Middle frontal gyrus (tissue), 1 donor: Measurements from ENCODE around the gene MGAT4A.
"Not testable (repeated sequence)": the region's sequence is repeated elsewhere in the genome, so short reads cannot be mapped to it uniquely, and the experiment has no call there.

ENCODE experiments used
- DNase-seq: peaks from one replicate; pipeline ENCODE4 v3.0.0-alpha.2; 2015; ENCODE audit warnings: low spot score; ENCODE audit errors: extremely low spot score

MGAT4A gene

DNA sequence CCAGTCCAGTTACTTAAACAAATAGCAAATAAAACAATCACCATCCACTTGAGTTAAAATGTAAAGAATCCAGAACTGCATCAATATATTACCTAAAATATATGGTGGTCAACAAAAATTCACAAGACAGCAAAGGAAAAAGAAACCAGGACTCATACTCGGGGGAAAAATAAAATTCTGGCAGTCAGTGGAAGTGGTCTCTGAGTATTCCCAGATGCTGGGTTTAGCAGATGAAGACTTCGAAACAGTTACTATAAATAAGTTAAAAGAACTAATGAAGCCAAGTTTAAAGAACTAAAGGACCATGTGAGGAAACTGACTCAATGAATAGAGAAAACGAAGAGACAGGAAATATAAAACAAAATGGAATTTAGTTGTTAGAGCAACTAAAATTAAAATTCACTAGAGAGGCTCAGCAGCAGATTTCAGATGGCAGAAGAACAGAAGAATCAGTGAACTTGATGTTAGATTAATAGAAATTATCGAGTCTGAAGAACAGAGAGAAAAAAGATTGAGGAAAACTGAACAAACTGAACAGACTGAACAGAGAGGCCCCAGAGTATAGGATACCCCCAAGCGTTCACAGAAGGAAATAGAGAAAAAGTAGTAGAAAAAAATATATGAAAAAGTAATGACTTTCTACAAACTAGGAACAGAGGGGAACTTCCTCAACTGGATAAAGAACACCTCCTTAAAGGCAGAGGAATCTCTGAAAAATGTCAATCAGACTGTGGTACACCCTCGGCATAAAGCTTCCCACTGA, 27.9 kb downstream of the MGAT4A start:
- DNase-seq = no peak

DNA sequence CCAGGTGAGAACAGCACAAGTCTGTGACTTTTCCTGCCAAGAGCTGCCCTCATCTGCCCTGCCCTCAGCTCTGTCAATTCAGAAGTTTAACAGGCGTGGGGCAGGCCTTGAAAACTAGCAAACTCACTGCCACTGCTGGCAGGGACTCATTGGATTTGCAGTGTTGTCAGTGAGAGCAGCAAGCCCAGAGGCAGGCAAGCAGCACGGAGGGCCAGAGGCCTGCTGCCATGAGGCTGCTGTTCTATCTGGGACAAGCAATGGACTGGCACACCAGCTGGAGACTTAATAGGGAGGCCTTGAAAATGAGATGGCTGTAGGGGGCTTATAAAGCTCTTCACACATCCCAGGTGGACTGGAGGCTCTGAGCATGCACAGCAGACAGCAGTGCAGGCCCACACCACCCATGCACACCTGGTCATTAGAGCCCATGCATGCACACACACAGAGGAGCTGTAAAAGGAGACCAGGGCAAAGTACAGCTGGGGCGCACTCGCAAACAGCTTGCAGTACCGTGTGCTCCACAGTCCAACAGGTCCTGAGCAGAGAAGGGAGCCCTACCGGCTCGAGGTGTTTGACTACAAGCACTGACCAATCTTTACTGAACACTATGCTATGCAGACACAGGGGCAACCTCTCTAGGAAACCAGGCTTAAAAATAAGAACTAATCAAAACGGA, 28.7 kb downstream of the MGAT4A start:
- no peak for DNase-seq

DNA sequence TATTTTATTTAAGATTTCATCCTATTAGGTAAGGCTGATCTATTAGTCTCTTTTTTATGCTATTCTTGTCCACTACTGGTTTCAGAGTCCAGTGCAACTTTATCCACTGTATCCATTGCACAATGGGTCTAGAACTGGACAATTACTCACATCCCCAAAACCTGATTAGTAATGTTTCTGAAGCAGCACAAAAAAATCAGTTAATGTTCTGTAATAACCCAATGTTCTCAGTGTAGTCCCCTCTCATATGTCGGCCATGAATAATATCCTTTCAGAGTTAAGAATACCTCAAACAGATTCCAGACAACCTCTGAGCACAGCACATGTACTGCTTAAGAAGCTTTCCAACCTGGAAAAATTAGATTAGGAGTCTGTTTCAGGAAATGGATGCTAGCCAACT, 29.7 kb downstream of the MGAT4A start:
- no peak for DNase-seq

DNA sequence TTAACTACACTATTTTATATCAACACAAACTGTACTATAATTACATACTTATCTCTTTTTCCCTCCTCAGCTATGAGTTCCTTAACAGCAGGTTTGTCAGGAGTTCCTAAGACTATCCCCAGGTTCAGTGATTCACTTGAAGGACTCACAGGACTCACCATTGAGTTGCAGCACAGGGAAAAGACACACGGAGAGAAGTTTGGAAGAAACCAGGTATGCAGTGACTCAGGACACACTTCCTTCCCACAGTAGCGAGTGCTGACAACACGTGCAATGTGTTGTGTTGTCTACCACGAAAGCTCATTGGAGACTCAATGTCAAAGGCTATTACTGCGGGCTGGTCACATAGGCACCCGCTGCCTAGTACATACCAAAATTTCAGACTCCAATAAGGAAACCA, 32.0 kb downstream of the MGAT4A start:
- no peak for DNase-seq

DNA sequence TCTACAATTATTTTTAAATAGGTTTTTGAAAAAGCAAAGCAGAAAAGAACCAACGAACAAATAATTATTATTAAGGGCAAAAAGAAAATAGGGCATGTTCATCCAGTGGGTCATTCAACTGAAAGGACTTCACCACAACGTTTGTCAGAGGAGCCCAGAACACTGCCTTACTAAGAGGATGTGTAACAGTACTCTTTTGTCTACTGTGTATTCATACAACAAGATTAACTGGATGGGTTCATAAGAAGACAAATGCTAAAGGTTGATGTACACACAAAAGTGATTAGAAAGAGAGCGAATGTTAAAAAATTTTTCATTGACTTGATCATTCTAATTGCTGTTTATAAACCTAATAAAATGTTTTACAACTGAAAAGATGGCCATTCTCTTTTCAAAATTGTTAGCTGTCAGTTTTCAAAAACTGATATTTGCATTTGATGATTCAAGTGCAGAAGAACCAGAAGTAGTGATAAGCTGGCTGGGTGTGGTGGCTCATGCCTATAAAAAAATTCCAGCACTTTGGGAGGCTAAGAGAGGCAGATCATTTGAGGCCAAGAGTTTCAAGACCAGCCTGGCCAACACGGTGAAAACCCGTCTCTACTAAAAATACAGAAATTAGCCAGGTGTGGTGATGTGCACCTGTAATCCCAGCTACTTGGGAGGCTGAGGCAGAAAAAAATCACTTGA, 33.1 kb downstream of the MGAT4A start:
- DNase-seq = no peak

DNA sequence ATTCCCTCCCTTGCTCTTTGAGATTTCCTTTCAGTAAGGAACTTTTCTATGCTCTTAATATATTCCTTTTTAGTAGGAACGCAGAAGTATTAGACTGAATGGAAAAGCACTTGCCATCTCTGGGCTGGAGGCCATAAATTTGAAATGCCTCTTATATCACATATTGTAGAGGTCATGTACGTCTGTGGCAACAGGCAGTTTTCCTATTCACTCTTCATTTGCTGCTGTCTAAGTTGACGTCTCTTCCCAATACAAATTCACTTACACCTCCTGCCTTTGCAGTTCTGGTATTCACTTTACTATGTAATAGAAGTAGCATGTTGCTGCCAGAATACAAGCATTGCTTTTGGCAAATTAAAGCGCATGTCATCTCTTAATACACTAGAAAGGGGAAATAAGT, 34.7 kb downstream of the MGAT4A start:
- DNase-seq = no peak

DNA sequence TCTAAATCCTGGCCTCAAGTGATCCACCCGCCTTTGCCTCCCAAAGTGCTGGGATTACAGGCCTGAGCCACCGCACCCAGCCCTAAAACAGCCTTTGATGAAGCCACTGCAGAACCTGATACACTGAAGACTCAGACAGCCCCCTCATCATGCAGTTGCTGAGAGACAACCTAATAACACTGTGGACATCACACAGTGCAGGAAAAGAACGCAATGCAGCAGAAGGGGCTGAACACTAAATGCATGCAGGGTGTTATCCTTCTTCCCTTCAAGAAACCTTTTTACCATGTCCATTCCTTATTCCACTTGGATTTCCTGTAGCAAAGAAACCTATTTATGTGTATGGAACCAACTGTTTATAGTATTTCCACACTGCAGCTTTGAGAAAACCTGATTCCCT, 35.7 kb downstream of the MGAT4A start:
- no peak for DNase-seq

DNA sequence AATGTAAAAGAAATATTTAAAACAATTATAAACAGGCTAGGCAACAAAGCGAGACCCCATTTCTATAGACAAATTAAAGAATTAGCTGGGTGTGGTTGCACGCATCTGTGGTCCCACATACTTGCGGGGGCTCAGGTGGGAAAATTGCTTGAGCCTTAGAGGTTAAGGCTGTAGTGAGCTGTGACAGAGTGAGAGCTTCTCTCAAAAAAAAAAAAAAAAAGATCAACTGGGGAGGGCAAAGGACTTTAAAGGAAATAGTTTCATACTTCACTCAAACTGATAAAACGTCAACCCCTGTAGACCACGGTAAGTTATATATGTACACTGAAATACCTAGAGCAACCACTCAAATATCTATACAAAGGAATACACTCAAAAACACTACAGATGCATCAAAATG, 37.5 kb downstream of the MGAT4A start:
- no peak for DNase-seq

DNA sequence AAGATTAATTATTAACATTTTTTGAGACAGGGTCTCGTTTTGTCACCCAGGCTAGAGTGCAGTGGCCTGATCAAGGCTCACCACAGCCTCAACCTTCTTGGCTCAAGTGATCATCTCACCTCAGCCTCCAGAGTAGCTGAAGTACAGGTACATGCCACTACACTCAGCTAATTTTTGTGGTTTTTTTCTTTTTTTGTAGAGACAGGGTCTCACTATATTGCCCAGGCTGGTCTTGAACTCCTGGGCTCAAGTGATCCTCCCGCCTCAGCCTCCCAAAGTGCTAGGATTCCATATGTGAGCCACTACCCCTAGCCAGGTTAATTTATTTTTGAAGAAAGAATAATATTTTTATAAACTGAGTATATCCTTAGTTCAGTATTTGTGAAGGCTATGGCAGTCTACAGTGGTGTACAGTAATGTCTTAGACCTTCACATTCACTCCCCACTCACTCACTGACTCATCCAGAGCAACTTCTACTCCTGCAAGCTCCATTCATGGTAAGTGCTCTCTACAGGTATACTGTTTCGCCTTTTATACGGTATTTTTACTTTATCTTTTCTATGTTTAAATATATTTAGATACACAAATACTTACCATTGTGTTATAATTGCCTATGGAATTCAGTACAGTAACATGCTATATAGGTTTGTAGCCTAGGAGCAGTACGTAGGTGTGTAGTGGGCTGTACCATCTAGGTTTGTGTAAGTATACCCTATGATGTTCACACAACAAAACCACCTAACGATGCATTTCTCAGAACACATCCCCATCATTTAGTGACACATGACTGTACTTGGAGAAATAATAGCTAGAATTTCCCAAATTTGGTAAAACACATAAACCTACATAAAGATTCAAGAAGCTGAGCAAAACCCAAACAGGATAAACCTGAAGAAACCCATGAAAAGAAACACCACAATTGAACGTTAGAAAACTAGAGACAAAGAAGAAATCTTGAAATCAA, 38.6 kb downstream of the MGAT4A start:
- DNase-seq = no peak

DNA sequence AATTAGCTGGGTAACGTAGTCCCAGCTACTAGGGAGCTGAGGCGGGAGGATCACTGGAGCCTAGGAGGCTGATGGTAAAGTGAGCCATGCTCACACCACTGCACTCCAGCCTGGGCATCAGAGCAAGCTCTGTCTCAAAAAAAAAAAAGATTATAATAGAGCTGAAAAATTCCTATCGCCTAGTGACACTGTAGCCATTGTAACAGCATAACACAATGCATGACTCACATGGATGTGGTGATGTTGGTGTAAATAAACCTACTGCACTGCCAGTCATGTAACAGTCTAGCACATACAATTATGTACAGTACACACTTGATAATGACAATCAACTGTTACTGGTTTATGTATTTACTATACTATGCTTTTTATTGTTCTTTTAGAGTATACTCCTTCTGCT, 39.6 kb downstream of the MGAT4A start:
- no peak for DNase-seq

DNA sequence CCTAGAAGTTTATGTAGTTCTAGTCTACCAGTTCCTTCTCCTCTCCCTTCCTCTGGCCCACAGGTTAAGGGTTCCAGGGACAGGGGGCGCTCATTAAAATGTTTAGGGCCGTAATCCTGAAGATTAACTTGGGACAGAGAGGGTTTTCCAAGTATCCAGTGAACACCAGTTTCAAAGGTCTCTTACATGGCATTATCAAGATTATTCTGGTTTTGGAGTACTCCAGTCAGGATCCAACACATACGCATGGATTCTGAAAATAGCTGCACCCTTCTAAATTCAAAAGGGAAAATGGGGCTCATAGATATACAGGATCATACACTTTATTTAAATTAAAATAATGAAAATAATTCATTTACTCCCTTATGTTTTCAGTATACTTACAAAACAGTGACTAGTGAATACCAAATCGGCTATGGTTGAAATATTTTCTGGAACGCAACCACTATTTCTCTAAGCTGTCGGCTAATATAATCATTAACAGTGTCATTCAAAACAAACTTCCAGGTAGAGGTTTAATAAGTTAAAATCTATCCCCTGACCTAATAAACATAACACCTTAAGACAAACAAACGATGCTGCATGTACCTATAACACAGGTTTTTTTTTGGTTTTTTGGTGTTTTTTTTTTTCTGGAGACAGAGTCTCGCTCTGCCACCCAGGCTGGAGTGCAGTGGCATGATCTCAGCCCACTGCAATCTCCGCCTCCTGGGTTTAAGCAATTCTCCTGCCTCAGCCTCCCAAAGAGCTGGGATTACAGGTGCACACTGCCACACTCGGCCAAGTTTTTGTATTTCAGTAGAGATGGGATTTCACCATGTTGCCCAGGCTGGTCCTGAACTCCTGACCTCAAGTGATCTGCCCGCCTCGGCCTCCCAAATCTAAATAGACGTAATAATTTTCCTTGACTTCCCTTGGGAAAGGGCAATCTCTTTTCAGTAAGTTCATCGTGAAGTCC, 44.7 kb downstream of the MGAT4A start:
- DNase-seq = no peak

DNA sequence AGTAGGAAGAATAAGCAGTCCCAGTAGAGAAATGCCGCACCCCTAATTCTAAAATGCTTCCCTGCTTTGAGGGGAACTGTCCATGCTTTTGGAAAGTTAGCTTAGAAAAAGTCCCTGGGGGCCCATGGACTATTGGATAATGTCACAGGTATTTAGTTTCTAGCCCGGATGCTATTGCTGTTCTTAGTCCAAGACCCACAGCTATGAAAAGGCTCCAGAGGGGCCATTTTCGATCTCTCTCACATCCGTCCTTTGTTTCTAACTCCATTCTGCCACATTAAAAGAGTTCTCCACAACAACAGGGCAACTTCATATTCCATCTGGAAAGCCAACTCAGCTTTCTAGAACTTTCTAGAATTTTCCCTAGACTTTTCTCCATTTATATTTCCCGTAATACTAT, 47.2 kb downstream of the MGAT4A start:
- DNase-seq = no peak

DNA sequence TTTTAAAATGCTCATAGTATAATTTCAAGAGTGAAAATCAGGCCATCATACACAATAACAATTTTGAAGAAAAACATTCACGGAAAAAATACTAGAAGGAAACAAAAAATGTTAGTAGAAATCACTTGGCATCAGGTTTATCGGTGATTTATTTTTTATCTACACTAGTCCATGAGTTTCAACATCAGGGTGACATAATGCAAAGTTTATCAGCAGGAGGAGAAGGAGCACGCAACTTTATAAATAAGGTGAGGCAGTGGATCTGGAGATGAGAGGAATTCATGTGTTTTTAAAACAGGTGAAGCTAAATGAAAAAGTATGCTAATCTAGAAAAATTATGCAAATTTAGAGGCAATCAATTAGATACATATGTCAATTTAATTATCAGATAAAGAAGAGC, 54.2 kb downstream of the MGAT4A start:
- no peak for DNase-seq

DNA sequence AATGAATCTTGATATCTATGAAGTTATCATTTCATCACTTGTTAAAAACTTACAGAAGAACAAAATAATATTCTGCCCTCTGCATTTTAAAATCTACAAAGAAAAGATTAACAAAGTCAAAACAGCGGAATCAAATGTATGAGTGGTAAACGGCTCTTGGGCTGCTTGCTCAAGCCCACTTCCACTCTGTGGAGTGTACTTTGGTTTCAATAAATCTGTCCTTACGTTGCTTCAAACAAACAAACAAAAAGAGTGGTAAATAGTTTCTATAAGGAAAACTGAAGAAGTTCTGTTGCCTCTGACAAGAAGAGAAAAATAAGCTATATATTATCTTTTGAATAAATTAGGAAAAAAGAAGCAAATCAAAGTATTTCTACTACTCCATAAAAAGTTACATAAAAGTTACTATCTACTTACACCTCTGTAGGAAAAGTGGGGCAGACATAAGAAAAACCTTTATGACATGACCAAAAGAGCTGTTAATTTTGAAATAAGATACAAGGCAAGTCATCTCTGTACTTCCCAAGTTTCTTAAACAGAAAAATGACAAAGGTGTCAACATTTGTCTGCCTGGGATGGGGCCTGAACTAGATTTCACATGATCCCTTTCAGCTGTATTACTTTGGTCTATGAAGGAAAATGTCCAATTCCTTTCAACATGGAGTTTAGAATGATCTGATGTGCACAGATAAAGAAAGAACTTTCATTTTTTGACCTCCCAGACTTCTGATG, 56.5 kb downstream of the MGAT4A start:
- no peak for DNase-seq

DNA sequence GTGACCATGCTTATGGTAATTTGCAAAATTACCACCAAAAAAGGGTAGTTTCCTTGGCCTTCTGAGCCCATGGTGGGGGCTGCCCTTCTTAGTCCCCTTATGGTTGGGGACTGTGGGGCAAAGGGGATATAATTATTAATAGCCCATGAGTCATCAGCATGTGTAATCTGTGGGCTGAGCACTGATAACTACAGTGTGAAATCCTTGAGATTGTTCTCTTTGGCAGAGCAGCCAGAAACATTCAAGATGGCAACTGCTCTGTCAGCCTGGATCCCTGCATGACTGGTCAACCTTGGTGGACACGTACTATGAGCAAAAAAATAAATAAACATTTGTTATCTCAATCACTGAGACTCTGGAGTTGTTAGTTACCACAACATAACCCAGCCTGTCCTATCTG, 61.3 kb downstream of the MGAT4A start:
- DNase-seq = no peak

DNA sequence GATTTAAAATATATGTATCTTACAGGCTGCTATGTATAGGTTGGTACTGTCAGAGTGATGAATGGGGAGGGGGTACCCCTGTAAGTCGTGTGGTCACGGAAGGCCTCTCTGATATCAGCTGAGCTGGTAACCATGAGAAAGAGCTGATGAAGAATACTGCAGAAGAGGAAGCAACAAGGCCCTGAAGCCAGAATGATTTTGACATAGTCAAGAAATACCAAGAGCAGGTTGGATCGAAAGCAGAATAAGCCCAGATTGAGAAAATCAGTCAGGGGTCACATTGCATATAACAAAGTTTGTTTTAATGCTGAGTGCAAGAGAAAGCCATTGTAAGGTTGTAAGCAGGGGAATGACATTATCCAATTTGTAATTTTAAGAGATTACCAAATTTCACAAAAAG, 65.3 kb downstream of the MGAT4A start:
- DNase-seq = no peak

DNA sequence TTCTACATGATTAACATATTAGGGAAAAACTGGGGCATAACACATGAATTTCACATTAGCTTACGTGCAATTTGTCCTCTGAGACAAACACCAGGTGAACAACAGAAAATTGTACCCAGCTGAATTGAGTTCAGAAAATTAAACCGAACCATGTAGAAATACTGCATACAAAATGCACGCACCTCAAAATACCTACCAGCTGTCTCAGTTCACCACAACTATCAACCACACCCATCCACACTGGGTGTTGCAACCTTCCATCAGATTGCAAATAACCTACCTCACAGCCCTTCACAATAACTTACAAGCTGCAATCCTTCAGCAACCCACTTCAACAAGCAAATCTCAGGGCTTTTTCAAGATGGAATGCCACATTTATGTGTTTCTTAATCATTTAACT, 66.6 kb downstream of the MGAT4A start:
- no peak for DNase-seq

DNA sequence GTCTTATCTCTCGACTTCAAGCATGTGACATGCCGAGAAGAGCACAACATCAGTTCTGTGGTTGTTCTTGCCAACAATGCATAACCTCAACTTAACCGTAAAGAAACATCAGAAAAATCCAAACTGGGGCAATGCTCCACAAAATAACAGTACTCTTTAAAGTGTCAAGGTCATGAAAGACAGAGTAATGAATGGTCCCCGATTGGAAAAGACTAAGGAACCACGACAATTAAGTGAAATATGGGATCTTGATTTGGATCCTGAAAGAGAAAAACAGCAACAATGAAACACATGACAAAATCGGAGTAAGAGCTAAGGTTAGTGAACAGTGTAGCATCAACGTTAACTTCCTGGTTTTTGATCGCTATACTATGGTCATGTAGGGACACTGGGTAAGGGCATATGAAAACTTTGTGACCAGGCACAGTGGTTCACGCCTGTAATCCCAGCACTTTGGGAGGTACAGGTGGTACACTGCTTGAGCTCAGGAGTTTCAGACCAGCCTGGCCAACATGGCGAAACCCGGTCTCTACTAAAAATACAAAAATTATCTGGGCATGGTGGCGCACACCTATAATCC, 67.3 kb downstream of the MGAT4A start:
- no peak for DNase-seq

DNA sequence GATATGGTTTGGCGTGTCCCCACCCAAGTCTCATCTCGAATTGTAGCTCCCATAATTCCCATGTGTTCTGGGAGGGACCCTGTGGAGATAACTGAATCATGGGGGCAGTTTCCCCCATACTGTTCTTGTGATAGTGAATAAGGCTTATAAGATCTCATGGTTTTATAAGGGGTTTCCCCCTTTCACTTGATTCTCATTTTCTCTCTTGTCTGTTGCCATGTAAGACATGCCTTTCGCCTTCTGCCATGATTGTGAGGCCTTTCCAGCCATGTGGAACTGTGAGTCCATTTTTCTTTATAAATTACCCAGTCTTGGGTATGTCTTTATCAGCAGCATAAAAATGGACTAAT, 71.5 kb downstream of the MGAT4A start:
- DNase-seq = not testable (repeated sequence)
